ENCODE data around the gene PELI1. TPM values are rescaled to one million over a fixed set of nuclear protein-coding genes. Genes with fewer than 3 reads are reported as not detected.

The PELI1 gene
- total RNA-seq, 3 donors from 2014 or later, result 31.8 to 51.7 (median 40.6) TPM

- no peak for TF ChIP-seq POLR2AphosphoS5 (IDR thresholded peaks at IDR 0.05)
- no peak for TF ChIP-seq POLR2A (IDR thresholded peaks at IDR 0.05)
- no peak for TF ChIP-seq CTCF (IDR thresholded peaks at IDR 0.05)
- no peaks in the 10 kb centered on the region for H3K4me1 ChIP-seq
- no peaks in the 10 kb centered on the region for H3K27me3 ChIP-seq
- no peaks in the 10 kb centered on the region for H3K36me3 ChIP-seq
- H3K9me3 ChIP-seq, result no peaks in the 10 kb centered on the region
- no peak for DNase-seq (ENCODE audit: low spot score in 2 of 2)
- H3K27ac ChIP-seq, result no peak overlapping the region
- intact Hi-C loops (cut with DNase I; ENCODE audit: low total_unique reads), result no loop called here
- H3K4me3 ChIP-seq, result no peak overlapping the region
These were observed 44.9 kb upstream of the PELI1 start for GRCh38 chr2:64189167-64189566.

DNA sequence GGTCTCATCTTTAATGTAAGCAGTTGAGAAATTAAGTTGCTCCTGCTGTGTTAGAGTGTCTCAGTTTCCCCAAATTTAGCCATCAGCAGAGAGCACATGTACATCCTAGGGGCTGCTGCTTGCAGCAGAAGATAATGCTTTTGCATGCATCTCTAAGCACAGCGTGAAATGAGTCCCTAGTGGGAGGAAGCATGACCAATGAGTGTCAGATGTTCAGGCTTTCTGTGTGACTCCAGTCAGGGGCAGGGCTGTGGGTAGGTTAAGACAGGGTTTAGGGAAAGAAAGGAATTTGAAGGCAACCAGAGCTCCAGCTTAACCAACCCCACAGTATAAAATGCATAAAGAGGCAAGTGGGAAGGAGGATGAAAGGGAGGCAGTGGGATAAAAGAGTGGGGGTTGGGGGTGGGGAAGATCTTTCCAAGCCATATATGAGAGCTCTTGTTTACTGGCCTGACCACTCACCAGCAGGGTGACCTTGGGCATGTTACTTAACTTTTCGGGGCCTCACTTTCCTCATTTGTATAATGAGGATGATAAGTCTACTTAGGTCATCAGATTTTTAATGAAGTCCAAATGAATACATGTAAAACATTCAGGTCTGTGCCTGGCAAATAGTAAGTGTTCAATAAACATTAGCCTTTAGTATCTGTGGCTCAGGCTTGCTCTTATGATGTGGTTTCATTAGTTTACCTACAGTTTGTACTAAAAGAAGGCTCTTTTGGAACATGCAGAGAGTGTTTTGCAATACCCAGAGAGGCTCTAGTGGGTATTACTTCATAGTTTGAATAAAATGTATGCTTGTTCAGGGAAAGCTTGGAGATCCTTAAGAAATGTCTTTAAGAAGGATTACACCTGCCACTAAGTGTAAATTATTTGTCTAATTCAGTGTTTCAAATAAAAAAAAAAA is 42.7 kb upstream of the PELI1 start:
- Histone ChIP-seq H3K27ac (no peak overlapping the region), H3K4me3 (no peak overlapping the region), H3K9me3 (no peaks in the 10 kb centered on the region), H3K36me3 (no peaks in the 10 kb centered on the region), H3K27me3 (no peaks in the 10 kb centered on the region), H3K4me1 (no peaks in the 10 kb centered on the region)
- no peak for DNase-seq (ENCODE audit: low spot score in 2 of 2)
- intact Hi-C loops (cut with DNase I; ENCODE audit: low total_unique reads), result no loop called here
- TF ChIP-seq CTCF (IDR thresholded peaks at IDR 0.05), result no peak
- TF ChIP-seq POLR2A (IDR thresholded peaks at IDR 0.05), result no peak
- TF ChIP-seq POLR2AphosphoS5 (IDR thresholded peaks at IDR 0.05), result no peak

DNA sequence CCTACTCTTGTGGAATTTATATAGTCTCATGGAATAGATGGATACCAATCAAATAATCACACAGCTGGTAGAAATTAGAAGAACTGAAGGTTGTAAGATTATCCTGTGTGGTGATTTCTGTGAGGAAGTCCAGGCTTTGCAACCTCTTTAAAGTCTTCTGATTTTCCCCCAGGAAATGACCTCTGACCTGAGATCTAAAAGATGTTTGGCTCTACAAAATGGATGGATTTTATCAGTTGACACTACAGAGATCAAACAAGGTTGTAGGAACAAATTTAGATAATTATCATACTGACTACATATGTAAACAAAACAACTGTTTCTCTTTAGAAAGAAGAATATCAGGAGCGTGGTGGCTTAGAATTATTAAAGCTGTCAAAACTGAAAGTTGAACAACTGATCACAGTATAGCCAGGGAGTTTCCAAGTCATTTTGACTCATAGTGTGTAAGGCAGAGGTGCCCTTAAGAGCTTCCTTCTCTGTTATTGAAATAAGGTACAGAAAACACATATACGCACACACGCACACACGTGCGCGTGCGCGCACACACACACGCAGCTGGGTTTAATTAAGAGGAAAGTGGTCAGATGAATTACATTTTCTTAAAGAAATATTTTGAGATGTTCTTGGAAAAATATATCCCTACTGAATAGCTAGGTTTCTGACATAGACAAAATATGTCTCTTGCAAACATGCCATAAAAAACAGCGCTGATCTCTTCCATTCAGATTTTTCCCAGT is 35.5 kb upstream of the PELI1 start:
- Histone ChIP-seq H3K27ac (no peak overlapping the region), H3K9me3 (no peaks in the 10 kb centered on the region), H3K36me3 (no peaks in the 10 kb centered on the region), H3K4me3 (no peak overlapping the region), H3K4me1 (no peaks in the 10 kb centered on the region), H3K27me3 (no peaks in the 10 kb centered on the region)
- no peak for DNase-seq (ENCODE audit: low spot score in 2 of 2)
- intact Hi-C loops (cut with DNase I; ENCODE audit: low total_unique reads), result no loop called here
- TF ChIP-seq POLR2AphosphoS5 (IDR thresholded peaks at IDR 0.05) (no peak), CTCF (IDR thresholded peaks at IDR 0.05) (no peak), POLR2A (IDR thresholded peaks at IDR 0.05) (no peak)

GRCh38 chr2:64177315-64177714 is 33.1 kb upstream of the PELI1 start:
- Histone ChIP-seq H3K4me1 (no peaks in the 10 kb centered on the region), H3K27ac (peak overlapping the region in 1 of 2 donors; percentile 20), H3K9me3 (no peaks in the 10 kb centered on the region), H3K27me3 (no peaks in the 10 kb centered on the region), H3K4me3 (no peak overlapping the region), H3K36me3 (no peaks in the 10 kb centered on the region)
- no peak for DNase-seq (ENCODE audit: low spot score in 2 of 2)
- intact Hi-C loops (cut with DNase I; ENCODE audit: low total_unique reads), result no loop called here
- no peak for TF ChIP-seq POLR2AphosphoS5 (IDR thresholded peaks at IDR 0.05)
- no peak for TF ChIP-seq POLR2A (IDR thresholded peaks at IDR 0.05)
- TF ChIP-seq CTCF (IDR thresholded peaks at IDR 0.05), result no peak

All from breast epithelium (tissue), 4 donors.